PC-3 (cell line): ENCODE measurements around the gene MACO1.
"Not testable (repeated sequence)": the region's sequence is repeated elsewhere in the genome, so short reads cannot be mapped to it uniquely, and the experiment has no call there.

ENCODE experiments used
- CTCF ChIP-seq: fragments of 300-600 bp; sonication (generic); conservative IDR thresholded peaks from 2 replicates; pipeline ENCODE4 v1.5.1; 2017; ENCODE audit warnings: antibody characterized with exemption, low read depth, mild to moderate bottlenecking, low read length
- EZH2phosphoT487 ChIP-seq: fragments of 300-600 bp; sonication (generic); IDR thresholded peaks from 2 replicates; pipeline ENCODE4 v1.6.1; 2018; ENCODE audit warnings: mild to moderate bottlenecking, antibody characterized with exemption, low read length, borderline replicate concordance

GRCh38 chr1:25414157-25414556, 16.5 kb upstream of the MACO1 start:
- not testable (repeated sequence) for TF ChIP-seq CTCF, EZH2phosphoT487
